GM13976 (cell line): ENCODE results near the gene NLRP14.

ENCODE experiments used
- DNase-seq: peaks from one replicate; pipeline ENCODE4 v3.0.0; 2012; ENCODE audit warnings: low spot score
- in situ Hi-C: fragments of 300-500 bp; cut with MboI; formaldehyde crosslinking; loops from one replicate; pipeline ENCODE4 v1.12.0; 2022; ENCODE audit warnings: low sequenced_read_pairs, mixed read lengths, inconsistent platforms; ENCODE audit not compliant: unreplicated experiment
- TF ChIP-seq, protein P1 (sequence below): IDR thresholded peaks from 2 replicates; pipeline ENCODE4 v1.5.1; 2012; ENCODE audit warnings: borderline replicate concordance, mild to moderate bottlenecking; ENCODE audit not compliant: insufficient read depth; ENCODE audit errors: extremely low read depth, missing control alignments, control extremely low read depth

Gene NLRP14

GRCh38 chr11:7062534-7062933, 42.3 kb downstream of the NLRP14 start:
- TF ChIP-seq, protein P1, sequence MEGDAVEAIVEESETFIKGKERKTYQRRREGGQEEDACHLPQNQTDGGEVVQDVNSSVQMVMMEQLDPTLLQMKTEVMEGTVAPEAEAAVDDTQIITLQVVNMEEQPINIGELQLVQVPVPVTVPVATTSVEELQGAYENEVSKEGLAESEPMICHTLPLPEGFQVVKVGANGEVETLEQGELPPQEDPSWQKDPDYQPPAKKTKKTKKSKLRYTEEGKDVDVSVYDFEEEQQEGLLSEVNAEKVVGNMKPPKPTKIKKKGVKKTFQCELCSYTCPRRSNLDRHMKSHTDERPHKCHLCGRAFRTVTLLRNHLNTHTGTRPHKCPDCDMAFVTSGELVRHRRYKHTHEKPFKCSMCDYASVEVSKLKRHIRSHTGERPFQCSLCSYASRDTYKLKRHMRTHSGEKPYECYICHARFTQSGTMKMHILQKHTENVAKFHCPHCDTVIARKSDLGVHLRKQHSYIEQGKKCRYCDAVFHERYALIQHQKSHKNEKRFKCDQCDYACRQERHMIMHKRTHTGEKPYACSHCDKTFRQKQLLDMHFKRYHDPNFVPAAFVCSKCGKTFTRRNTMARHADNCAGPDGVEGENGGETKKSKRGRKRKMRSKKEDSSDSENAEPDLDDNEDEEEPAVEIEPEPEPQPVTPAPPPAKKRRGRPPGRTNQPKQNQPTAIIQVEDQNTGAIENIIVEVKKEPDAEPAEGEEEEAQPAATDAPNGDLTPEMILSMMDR = no peak
- in situ Hi-C loops = no loop called here
- no peak for DNase-seq

- no peak for DNase-seq
- in situ Hi-C loops = no loop called here
- TF ChIP-seq, protein P1 = no peak
These were observed 52.2 kb downstream of the NLRP14 start for GRCh38 chr11:7072401-7073028.

- in situ Hi-C loops = no loop called here
These were observed 56.8 kb downstream of the NLRP14 start for GRCh38 chr11:7077101-7077500.

GRCh38 chr11:7079545-7080135, 59.4 kb downstream of the NLRP14 start:
- TF ChIP-seq, protein P1 = no peak
- DNase-seq = no peak
- in situ Hi-C loops = no loop called here

More at GRCh38 chr11:7077101-7077500, 56.8 kb downstream of the NLRP14 start:
- TF ChIP-seq, protein P1 = no peak
- no peak for DNase-seq

DNA sequence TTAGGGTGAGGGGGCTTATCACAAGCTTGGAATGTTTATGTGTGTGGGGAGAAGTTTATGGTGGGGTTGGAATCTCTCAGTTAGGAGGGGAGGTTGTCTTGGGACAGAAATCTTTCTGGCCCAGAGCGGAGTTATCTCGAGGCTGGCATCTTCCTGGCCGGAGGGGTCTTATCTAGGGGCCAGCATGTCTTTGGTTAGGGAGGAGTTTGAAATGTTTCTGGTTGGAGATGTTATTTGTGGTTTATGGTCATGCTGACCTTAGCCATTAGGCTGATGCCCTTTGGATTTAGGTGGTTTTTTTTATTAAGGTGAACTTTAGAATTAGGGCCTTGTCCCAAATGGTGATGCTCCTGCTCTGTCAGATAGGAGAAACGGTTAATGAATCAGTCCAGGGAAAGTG, 60.6 kb downstream of the NLRP14 start:
- TF ChIP-seq, protein P1 = no peak
- DNase-seq = no peak
- in situ Hi-C loops = no loop called here

- TF ChIP-seq, protein P1 = no peak
- in situ Hi-C loops = no loop called here
- no peak for DNase-seq
These were observed 61.2 kb downstream of the NLRP14 start for GRCh38 chr11:7081441-7081840.
